ENCODE measurements around the gene DLX4.

DNA sequence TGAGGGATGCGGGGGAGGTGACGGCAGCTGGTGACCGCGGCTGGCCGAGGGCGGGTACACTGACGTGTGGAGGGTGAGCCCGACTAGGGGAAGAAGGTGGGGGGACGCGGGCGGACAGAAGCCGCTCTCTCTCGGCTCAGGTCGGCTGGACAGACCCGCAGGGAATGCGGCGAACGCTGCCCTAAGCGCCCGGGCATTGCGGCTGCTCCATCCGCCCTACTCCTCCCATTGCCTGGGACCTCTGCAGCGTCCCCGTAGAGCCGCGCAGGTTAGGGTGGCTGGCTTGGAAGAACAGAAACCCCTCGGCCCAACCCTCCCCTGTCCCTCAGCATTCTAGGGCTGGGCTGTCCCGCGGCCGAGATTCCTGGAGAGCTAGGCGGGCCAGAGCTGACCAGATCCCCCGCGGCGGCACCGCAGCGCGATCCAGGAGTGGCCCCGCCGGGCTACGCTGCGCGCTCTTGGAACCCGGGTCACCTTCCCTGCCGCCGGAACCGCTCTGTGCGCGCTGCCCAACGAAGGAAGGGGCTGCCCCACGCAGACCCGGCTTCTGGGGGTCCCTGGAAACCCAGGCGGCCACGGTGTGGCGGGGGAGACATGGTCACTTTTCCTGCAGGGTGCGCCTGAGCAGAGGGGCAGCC lies 3.0 kb downstream of the DLX4 start:
- TF ChIP-seq, protein P1, sequence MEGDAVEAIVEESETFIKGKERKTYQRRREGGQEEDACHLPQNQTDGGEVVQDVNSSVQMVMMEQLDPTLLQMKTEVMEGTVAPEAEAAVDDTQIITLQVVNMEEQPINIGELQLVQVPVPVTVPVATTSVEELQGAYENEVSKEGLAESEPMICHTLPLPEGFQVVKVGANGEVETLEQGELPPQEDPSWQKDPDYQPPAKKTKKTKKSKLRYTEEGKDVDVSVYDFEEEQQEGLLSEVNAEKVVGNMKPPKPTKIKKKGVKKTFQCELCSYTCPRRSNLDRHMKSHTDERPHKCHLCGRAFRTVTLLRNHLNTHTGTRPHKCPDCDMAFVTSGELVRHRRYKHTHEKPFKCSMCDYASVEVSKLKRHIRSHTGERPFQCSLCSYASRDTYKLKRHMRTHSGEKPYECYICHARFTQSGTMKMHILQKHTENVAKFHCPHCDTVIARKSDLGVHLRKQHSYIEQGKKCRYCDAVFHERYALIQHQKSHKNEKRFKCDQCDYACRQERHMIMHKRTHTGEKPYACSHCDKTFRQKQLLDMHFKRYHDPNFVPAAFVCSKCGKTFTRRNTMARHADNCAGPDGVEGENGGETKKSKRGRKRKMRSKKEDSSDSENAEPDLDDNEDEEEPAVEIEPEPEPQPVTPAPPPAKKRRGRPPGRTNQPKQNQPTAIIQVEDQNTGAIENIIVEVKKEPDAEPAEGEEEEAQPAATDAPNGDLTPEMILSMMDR (IDR thresholded peaks at IDR 0.05), result no peak
- no peak for TF ChIP-seq POLR2A (IDR thresholded peaks at IDR 0.05)

All from esophagus squamous epithelium (tissue), 4 donors.